Vagina (tissue), 2 donors: Measurements from ENCODE around the gene SPON1.

Experiments used
- CTCF ChIP-seq, 3 experiments: fragments of 450-650 bp in 2 of 3; fragments of 200-600 bp in 1 of 3; sonication (generic) in 1 of 3; IDR thresholded peaks; one replicate each; pipeline ENCODE4 v1.5.1; 2017 to 2019; ENCODE audit warnings: antibody characterized with exemption in 3 of 3, mild to moderate bottlenecking in 2 of 3, moderate library complexity in 2 of 3
- POLR2A ChIP-seq, 2 donors: fragments of 450-650 bp; IDR thresholded peaks; one replicate each; pipeline ENCODE4 v1.6.1; 2017; ENCODE audit warnings: antibody characterized with exemption in 2 of 2, mild to moderate bottlenecking in 2 of 2, moderate library complexity in 2 of 2
- POLR2AphosphoS5 ChIP-seq, 2 donors: sonication (generic); formaldehyde crosslinking; IDR thresholded peaks; one replicate each; pipeline ENCODE4 v1.9.0; 2017; ENCODE audit warnings: antibody characterized with exemption in 2 of 2, mild to moderate bottlenecking in 2 of 2, low read depth in 1 of 2; ENCODE audit not compliant: insufficient read depth in 1 of 2

- TF ChIP-seq POLR2AphosphoS5 (IDR thresholded peaks at IDR 0.05; ENCODE audit: insufficient read depth in 1 of 2, low read depth in 1 of 2) (peak; percentile 33 to 42), POLR2A (IDR thresholded peaks at IDR 0.05) (no peak), CTCF (IDR thresholded peaks at IDR 0.05) (no peak)
Observed at GRCh38 chr11:13983081-13983751, 20.7 kb downstream of the SPON1 start.
